HepG2 (cell line): Measurements from ENCODE around the gene USP19. TPM values are rescaled to one million over a fixed set of nuclear protein-coding genes. Genes with fewer than 3 reads are reported as not detected.

Experiments used
- ATAC-seq: fragments of 200-7000 bp; cut with Tn5 transposase; 3 replicates; pipeline ENCODE4 v1.9.1; 2020; ENCODE audit warnings: mild to moderate bottlenecking, moderate library complexity
- BruUV-seq: library from RNA; stranded (reverse); fragments of 400-500 nt; replicated peaks from 2 replicates; lab custom pipeline; 2021; lab: Mats Ljungman, UMichigan
- CTCF ChIA-PET: fragments of 300-600 bp; formaldehyde crosslinking; extraction: SDS; loops from one replicate; lab custom pipeline; 2021; ENCODE audit warnings: low total read pairs, inconsistent platforms, low intra/inter-chr PET ratio; lab: Yijun Ruan, JAX
- POLR2A ChIA-PET: fragments of 350-600 bp; sonication (Branson Sonifier 250); formaldehyde crosslinking; loops from one replicate; lab custom pipeline; 2020; ENCODE audit warnings: antibody characterized with exemption, inconsistent platforms; lab: Yijun Ruan, JAX
- DNase-seq: peaks from one replicate; pipeline ENCODE4 v3.0.0-alpha.2; 2015; ENCODE audit warnings: low spot score
- FAIRE-seq: peaks from 3 replicates; lab custom pipeline; 2011; peaks lifted over from hg19 to GRCh38; lab: Jason Lieb, UNC
- H2AFZ ChIP-seq: one replicate; pipeline ENCODE4 v1.6.1; 2011; ENCODE audit warnings: low read length, inconsistent platforms
- H3K27ac ChIP-seq: fragments of 300-600 bp; 3 replicates; pipeline ENCODE4 v1.8.0; 2011; ENCODE audit warnings: mixed run types, mild to moderate bottlenecking, mixed read lengths, low read length, inconsistent platforms; ENCODE audit not compliant: insufficient read depth; ENCODE audit errors: extremely low read length
- H3K27me3 ChIP-seq, 2 experiments: fragments of 200-600 bp in 1 of 2; 2 replicates in 1 of 2; 3 replicates in 1 of 2; pipeline versions ENCODE4 v1.6.0 to v1.8.0; 2011; ENCODE audit warnings: low read length in 2 of 2, mild to moderate bottlenecking in 2 of 2, moderate library complexity in 2 of 2, inconsistent platforms in 1 of 2; ENCODE audit not compliant: insufficient read depth in 2 of 2, control insufficient read depth in 1 of 2
- H3K36me3 ChIP-seq, 2 experiments: fragments of 200-600 bp in 1 of 2; replicated peaks in 1 of 2; 2 replicates in 1 of 2; 3 replicates in 1 of 2; pipeline versions ENCODE4 v1.5.1 to v1.8.0; 2011; ENCODE audit warnings: low read length in 2 of 2, inconsistent platforms in 1 of 2; ENCODE audit not compliant: insufficient read depth in 2 of 2, control insufficient read depth in 1 of 2
- H3K4me1 ChIP-seq: 2 replicates; pipeline ENCODE4 v1.5.1; 2012; ENCODE audit warnings: low read length, inconsistent platforms; ENCODE audit not compliant: insufficient read depth
- H3K4me2 ChIP-seq: 2 replicates; pipeline ENCODE4 v1.6.0; 2011; ENCODE audit warnings: low read depth, low read length, inconsistent platforms
- H3K4me3 ChIP-seq, 3 experiments: fragments of 200-600 bp in 1 of 3; sonication (generic), shearing (Covaris generic) in 1 of 3; replicated peaks in 1 of 3; 2 replicates each; pipeline ENCODE4 v1.5.1; 2011 to 2016; ENCODE audit warnings: low read length in 3 of 3, inconsistent platforms in 2 of 3, low read depth in 2 of 3, mild to moderate bottlenecking in 2 of 3, control low read depth in 1 of 3, mixed read lengths in 1 of 3; ENCODE audit not compliant: insufficient read depth in 1 of 3
- H3K79me2 ChIP-seq: one replicate; pipeline ENCODE4 v1.6.1; 2011; ENCODE audit warnings: low read length, inconsistent platforms; ENCODE audit not compliant: insufficient read depth
- H3K9ac ChIP-seq: 2 replicates; pipeline ENCODE4 v1.6.0; 2011; ENCODE audit warnings: mild to moderate bottlenecking, low read depth, low read length, inconsistent platforms; ENCODE audit not compliant: insufficient read depth
- H3K9me3 ChIP-seq: 2 replicates; pipeline ENCODE4 v1.5.1; 2012; ENCODE audit warnings: mild to moderate bottlenecking, low read length
- H4K20me1 ChIP-seq: 2 replicates; pipeline ENCODE4 v1.6.0; 2011; ENCODE audit warnings: inconsistent platforms, mild to moderate bottlenecking, low read length, moderate library complexity; ENCODE audit not compliant: insufficient read depth
- E2F2 ChIP-seq: sonication (generic); formaldehyde crosslinking; IDR thresholded peaks from 2 replicates; pipeline ENCODE4 v1.4.0; 2020; ENCODE audit warnings: missing genetic modification reagents, borderline replicate concordance
- MAZ ChIP-seq, 2 experiments: sonication (generic) in 1 of 2; formaldehyde crosslinking in 1 of 2; IDR thresholded peaks; 2 replicates each; pipeline versions ENCODE4 v1.5.0 to v1.6.1; 2012 to 2020; ENCODE audit warnings: low read depth in 2 of 2, mild to moderate bottlenecking in 2 of 2, borderline replicate concordance in 1 of 2, improper control_type of control experiment in 1 of 2, low read length in 1 of 2, missing genetic modification reagents in 1 of 2, moderate library complexity in 1 of 2
- MEF2D ChIP-seq: sonication (generic); formaldehyde crosslinking; IDR thresholded peaks from 2 replicates; pipeline ENCODE4 v1.5.1; 2020; ENCODE audit warnings: mild to moderate bottlenecking, missing genetic modification reagents
- MYNN ChIP-seq: sonication (generic); formaldehyde crosslinking; IDR thresholded peaks from 2 replicates; pipeline ENCODE4 v1.4.0; 2020; ENCODE audit warnings: mild to moderate bottlenecking, low read depth, missing genetic modification reagents
- PRPF4 ChIP-seq: fragments of 200-400 bp; formaldehyde crosslinking; IDR thresholded peaks from 2 replicates; pipeline ENCODE4 v1.6.1; 2016; ENCODE audit warnings: low read length, low read depth; ENCODE audit not compliant: poor library complexity, severe bottlenecking
- SNAPC2 ChIP-seq: sonication (generic); formaldehyde crosslinking; IDR thresholded peaks from 2 replicates; pipeline ENCODE4 v1.8.1; 2022; ENCODE audit warnings: mild to moderate bottlenecking, missing genetic modification reagents
- THAP8 ChIP-seq: sonication (generic); formaldehyde crosslinking; IDR thresholded peaks from 2 replicates; pipeline ENCODE4 v1.5.1; 2020; ENCODE audit warnings: missing genetic modification reagents, mild to moderate bottlenecking, borderline replicate concordance
- ZBTB38 ChIP-seq: sonication (generic); formaldehyde crosslinking; IDR thresholded peaks from 2 replicates; pipeline ENCODE4 v1.5.1; 2020; ENCODE audit warnings: mild to moderate bottlenecking, missing genetic modification reagents
- ZNF136 ChIP-seq: sonication (generic); formaldehyde crosslinking; IDR thresholded peaks from 2 replicates; pipeline ENCODE4 v1.8.1; 2022; ENCODE audit warnings: low read depth, mild to moderate bottlenecking, moderate library complexity, missing genetic modification reagents
- ZNF501 ChIP-seq: sonication (generic); formaldehyde crosslinking; IDR thresholded peaks from 2 replicates; pipeline ENCODE4 v1.5.1; 2020; ENCODE audit warnings: mild to moderate bottlenecking, moderate library complexity, missing genetic modification reagents
- ZNF552 ChIP-seq: sonication (generic); formaldehyde crosslinking; IDR thresholded peaks from 2 replicates; pipeline ENCODE4 v1.9.0; 2022; ENCODE audit warnings: missing genetic modification reagents, mild to moderate bottlenecking, borderline replicate concordance
- WGBS: methylation state at CpG from one replicate; pipeline ENCODE4 v1.1.6; 2017; ENCODE audit warnings: low lambda C conversion rate; 5-methylcytosine and 5-hydroxymethylcytosine counted together
- in situ Hi-C: cut with HindIII; loops from 2 replicates; pipeline ENCODE4 v1.10.0; 2017; ENCODE audit warnings: low pct_unique_long_range_greater_than_20kb; ENCODE audit not compliant: extremely low pct_ligation_motif_present
- intact Hi-C: fragments of 100-400 bp; cut with micrococcal nuclease; formaldehyde crosslinking; loops from one replicate; pipeline ENCODE4 v1.10.0; 2022; ENCODE audit not compliant: unreplicated experiment
- polyA plus RNA-seq, 8 experiments: library from polyadenylated mRNA; depleted of rRNA in 3 of 8; stranded (reverse) in 7 of 8; unstranded in 1 of 8; fragments of >200 nt; fragmentation: Illumina TruSeq in 4 of 8; extraction: Trizol in 4 of 8; gene quantifications; 2 replicates each; pipeline versions ENCODE4 v1.2.1 to v1.2.3, GENCODE V29; 2011 to 2016; ENCODE audit warnings: low read depth in 4 of 8, missing spikeins in 1 of 8, mixed read lengths in 1 of 8; ENCODE audit not compliant: insufficient read depth in 1 of 8
- total RNA-seq, 5 experiments: library from RNA; depleted of rRNA; stranded (reverse); fragments of >200 nt; fragmentation: Illumina TruSeq; extraction: Trizol; gene quantifications; 2 replicates each; pipeline ENCODE4 v1.2.3, GENCODE V29; 2016; ENCODE audit warnings: low read depth in 1 of 5
- TF ChIP-seq, protein P1 (sequence below): sonication (generic); formaldehyde crosslinking; IDR thresholded peaks from 2 replicates; pipeline ENCODE4 v1.8.0; 2022; ENCODE audit warnings: missing genetic modification reagents, mild to moderate bottlenecking, moderate library complexity, borderline replicate concordance

The USP19 gene
- total and polyA plus RNA-seq, 2 of the 13 experiments (the other 11 are each of a cell fraction or from before 2014, with no cell fraction given), result 28.3 to 31.7 TPM

DNA sequence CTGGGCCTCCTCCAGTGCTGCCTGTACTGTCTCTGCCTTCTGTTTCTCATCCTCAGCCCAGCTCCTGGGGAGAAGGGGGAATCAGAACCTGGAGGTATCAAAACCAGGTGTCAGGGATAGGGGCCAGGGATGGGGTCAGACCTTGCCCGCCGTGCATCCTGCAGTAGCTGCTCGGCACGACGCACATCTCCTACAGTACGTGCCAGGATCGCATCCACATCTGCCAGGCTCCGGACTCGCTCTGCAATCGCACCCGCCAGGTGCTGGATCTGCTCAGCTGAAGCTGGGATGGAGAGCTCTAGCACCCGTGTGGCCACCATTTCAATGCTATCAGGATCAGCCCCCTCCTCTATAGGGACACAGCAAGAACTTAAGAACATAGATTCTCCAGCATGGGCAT lies 1.4 kb upstream of the USP19 start (continued):
- TF ChIP-seq E2F2 (CRISPR knock-in tag) (no peak), MEF2D (CRISPR knock-in tag) (no peak), MYNN (CRISPR knock-in tag) (no peak), SNAPC2 (no peak)
- TF ChIP-seq, all 625 proteins: peak for 0

- CTCF ChIA-PET, result no interaction called here
- POLR2A ChIA-PET, result interaction anchor here (0.9 to 4.3 kb wide), 15 partner anchors 10 to 681 kb away, joined by 3 to 110 read pairs (median 6); partner anchors contain the start of genes CCDC51, GPX1, IMPDH2 and LAMB2
- peak overlapping the region; percentile 97 for H3K9ac ChIP-seq
- peaks cover 19% of the 10 kb centered on the region for H3K4me1 ChIP-seq
- peak overlapping the region; percentile 22 to 100 (median 95); a peak in 4 of 6 replicates for H3K4me3 ChIP-seq
- TF ChIP-seq THAP8 (CRISPR knock-in tag) (no peak), PRPF4 (no peak), ZNF136 (CRISPR knock-in tag) (0 out of 2 replicates have a peak, but pooled peaks have one; percentile 10), ZNF552 (no peak), MAZ (IDR thresholded peaks at IDR 0.05; ENCODE audit: borderline replicate concordance, low read depth, low read length) (0 out of 2 replicates have a peak, but pooled peaks have one; percentile 2), MAZ (CRISPR knock-in tag; IDR thresholded peaks at IDR 0.05; ENCODE audit: low read depth) (no peak), ZBTB38 (peak; percentile 5; the same call in 1 of the 2 replicates), ZNF501 (CRISPR knock-in tag) (0 out of 2 replicates have a peak, but pooled peaks have one; percentile 34)
- TF ChIP-seq, protein P1, sequence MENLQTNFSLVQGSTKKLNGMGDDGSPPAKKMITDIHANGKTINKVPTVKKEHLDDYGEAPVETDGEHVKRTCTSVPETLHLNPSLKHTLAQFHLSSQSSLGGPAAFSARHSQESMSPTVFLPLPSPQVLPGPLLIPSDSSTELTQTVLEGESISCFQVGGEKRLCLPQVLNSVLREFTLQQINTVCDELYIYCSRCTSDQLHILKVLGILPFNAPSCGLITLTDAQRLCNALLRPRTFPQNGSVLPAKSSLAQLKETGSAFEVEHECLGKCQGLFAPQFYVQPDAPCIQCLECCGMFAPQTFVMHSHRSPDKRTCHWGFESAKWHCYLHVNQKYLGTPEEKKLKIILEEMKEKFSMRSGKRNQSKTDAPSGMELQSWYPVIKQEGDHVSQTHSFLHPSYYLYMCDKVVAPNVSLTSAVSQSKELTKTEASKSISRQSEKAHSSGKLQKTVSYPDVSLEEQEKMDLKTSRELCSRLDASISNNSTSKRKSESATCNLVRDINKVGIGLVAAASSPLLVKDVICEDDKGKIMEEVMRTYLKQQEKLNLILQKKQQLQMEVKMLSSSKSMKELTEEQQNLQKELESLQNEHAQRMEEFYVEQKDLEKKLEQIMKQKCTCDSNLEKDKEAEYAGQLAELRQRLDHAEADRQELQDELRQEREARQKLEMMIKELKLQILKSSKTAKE (CRISPR knock-in tag), result 0 out of 2 replicates have a peak, but pooled peaks have one; percentile 28
- no peaks in the 10 kb centered on the region; a peak in 1 of 5 replicates for H3K27me3 ChIP-seq
- BruUV-seq, result no TSS peak
- H4K20me1 ChIP-seq, result no peaks in the 10 kb centered on the region
- DNase-seq (no peak), ATAC-seq (no peak; the same call in 2 of the 3 replicates), FAIRE-seq (no peak)
- WGBS, result 93% methylated on average over 8 of the region's 17 CpGs
- peak overlapping the region; percentile 84 for H3K27ac ChIP-seq
- in situ Hi-C loops (no loop called here), intact Hi-C loops (loop anchor here (2.0 kb wide), 1 partner anchor 16 kb away; the partner anchor contains the start of gene QARS1)
- H2AFZ ChIP-seq, result no peak overlapping the region
- H3K4me2 ChIP-seq, result peak overlapping the region; percentile 96
- peaks cover 27 to 51% of the 10 kb centered on the region in 2 experiments for H3K36me3 ChIP-seq
- peaks cover 14% of the 10 kb centered on the region for H3K79me2 ChIP-seq
- no peaks in the 10 kb centered on the region for H3K9me3 ChIP-seq
Measured at GRCh38 chr3:49121132-49121736, 611 bp upstream of the USP19 start.
